H1 (cell line): ENCODE results near the gene TMED4. TPM values are rescaled to one million over a fixed set of nuclear protein-coding genes. Genes with fewer than 3 reads are reported as not detected.

Experiments
- ATF2 ChIP-seq: IDR thresholded peaks from 2 replicates; pipeline ENCODE4 v1.6.1; 2012; ENCODE audit warnings: low read length, inconsistent platforms
- ATF3 ChIP-seq: IDR thresholded peaks from 2 replicates; pipeline ENCODE4 v1.6.1; 2011; ENCODE audit warnings: low read depth, mild to moderate bottlenecking, low read length; ENCODE audit not compliant: insufficient read depth
- CEBPB ChIP-seq: IDR thresholded peaks from 2 replicates; pipeline ENCODE4 v1.6.1; 2012; ENCODE audit warnings: low read depth, low read length
- CHD2 ChIP-seq: IDR thresholded peaks from 2 replicates; pipeline ENCODE4 v1.6.1; 2012; ENCODE audit warnings: low read length, improper control_type of control experiment
- GABPA ChIP-seq: IDR thresholded peaks from 2 replicates; pipeline ENCODE4 v1.6.1; 2011; ENCODE audit warnings: mild to moderate bottlenecking, low read length, moderate library complexity, borderline replicate concordance; ENCODE audit not compliant: insufficient read depth
- GTF2F1 ChIP-seq: IDR thresholded peaks from 2 replicates; pipeline ENCODE4 v1.6.1; 2012; ENCODE audit warnings: low read depth, low read length, improper control_type of control experiment, borderline replicate concordance
- HDAC2 ChIP-seq, 2 experiments: fragments of 300-600 bp in 1 of 2; sonication (generic) in 1 of 2; IDR thresholded peaks; 2 replicates each; pipeline ENCODE4 v1.6.1; 2011 to 2012; ENCODE audit warnings: low read depth in 2 of 2, low read length in 2 of 2, mild to moderate bottlenecking in 2 of 2, moderate library complexity in 2 of 2, borderline replicate concordance in 1 of 2, inconsistent platforms in 1 of 2
- JUN ChIP-seq: IDR thresholded peaks from 2 replicates; pipeline ENCODE4 v1.6.1; 2011; ENCODE audit warnings: low read depth, mild to moderate bottlenecking, improper control_type of control experiment, low read length
- POLR2AphosphoS5 ChIP-seq: IDR thresholded peaks from 2 replicates; pipeline ENCODE4 v1.6.1; 2011; ENCODE audit warnings: low read depth, low read length
- SIRT6 ChIP-seq: IDR thresholded peaks from one replicate; pipeline ENCODE4 v1.7.1; 2012; ENCODE audit warnings: low read length, inconsistent platforms
- polyA plus RNA-seq, 7 experiments: library from polyadenylated mRNA; depleted of rRNA in 3 of 7; stranded (reverse) in 5 of 7; unstranded in 2 of 7; fragments of >200 nt in 5 of 7; fragments of 200-250 nt in 2 of 7; gene quantifications; 1 replicate in 5 of 7; 2 replicates in 1 of 7; 4 replicates in 1 of 7; pipeline versions ENCODE4 v1.2.1 to v1.2.3, GENCODE V29; 2011 to 2013; ENCODE audit warnings: missing spikeins in 2 of 7, mixed read lengths in 2 of 7
- total RNA-seq: library from RNA; stranded (reverse); fragmentation: NEBNext Ultra II Directional; extraction: Animal tissue kit (Norgen Biotek cat#: 25700); gene quantifications from 2 replicates; pipeline ENCODE4 v1.2.1, GENCODE V29; 2021

The TMED4 gene
- total and polyA plus RNA-seq, 2 of the 8 experiments (the other 6 are each of a cell fraction or from before 2014, with no cell fraction given): 44.9 to 76.7 TPM

GRCh38 chr7:44609829-44610228 lies 27.8 kb upstream of the TMED4 start (continued):
- TF ChIP-seq HDAC2 (IDR thresholded peaks at IDR 0.05; ENCODE audit: borderline replicate concordance in 1 of 2, low read depth in 2 of 2, low read length in 2 of 2) (no peak), POLR2AphosphoS5 (no peak), ATF3 (no peak), GABPA (no peak), SIRT6 (no peak), CEBPB (no peak), ATF2 (no peak), GTF2F1 (no peak), JUN (no peak), CHD2 (no peak)
